Mucosa of rectum (tissue), 2 donors: ENCODE measurements around the gene TBX20.

Source experiments
- H3K27ac ChIP-seq, 2 donors: one replicate each; pipeline ENCODE4 v1.7.0; 2013; ENCODE audit warnings: inconsistent platforms in 2 of 2, low read depth in 2 of 2, low read length in 2 of 2
- H3K27me3 ChIP-seq, 2 donors: one replicate each; pipeline ENCODE4 v1.7.0; 2013; ENCODE audit warnings: low read length in 2 of 2; ENCODE audit not compliant: control insufficient read depth in 2 of 2, insufficient read depth in 2 of 2
- H3K36me3 ChIP-seq, 2 donors: one replicate each; pipeline ENCODE4 v1.7.0; 2013; ENCODE audit warnings: low read length in 2 of 2; ENCODE audit not compliant: control insufficient read depth in 2 of 2, insufficient read depth in 2 of 2
- H3K4me1 ChIP-seq, 2 donors: one replicate each; pipeline ENCODE4 v1.7.0; 2013; ENCODE audit warnings: low read length in 2 of 2, mild to moderate bottlenecking in 1 of 2; ENCODE audit not compliant: control insufficient read depth in 2 of 2, insufficient read depth in 2 of 2
- H3K4me3 ChIP-seq, 2 donors: one replicate each; pipeline ENCODE4 v1.7.0; 2013; ENCODE audit warnings: low read length in 2 of 2
- H3K9ac ChIP-seq, 2 donors: one replicate each; pipeline ENCODE4 v1.7.0; 2013; ENCODE audit warnings: low read length in 2 of 2, low read depth in 1 of 2, mild to moderate bottlenecking in 1 of 2
- H3K9me3 ChIP-seq, 2 donors: one replicate each; pipeline ENCODE4 v1.7.0; 2013; ENCODE audit warnings: low read length in 2 of 2; ENCODE audit not compliant: control insufficient read depth in 2 of 2
- donor health status: healthy.
- donor health status: Normal muscosa, but diverticular disease.

Gene TBX20, protein sequence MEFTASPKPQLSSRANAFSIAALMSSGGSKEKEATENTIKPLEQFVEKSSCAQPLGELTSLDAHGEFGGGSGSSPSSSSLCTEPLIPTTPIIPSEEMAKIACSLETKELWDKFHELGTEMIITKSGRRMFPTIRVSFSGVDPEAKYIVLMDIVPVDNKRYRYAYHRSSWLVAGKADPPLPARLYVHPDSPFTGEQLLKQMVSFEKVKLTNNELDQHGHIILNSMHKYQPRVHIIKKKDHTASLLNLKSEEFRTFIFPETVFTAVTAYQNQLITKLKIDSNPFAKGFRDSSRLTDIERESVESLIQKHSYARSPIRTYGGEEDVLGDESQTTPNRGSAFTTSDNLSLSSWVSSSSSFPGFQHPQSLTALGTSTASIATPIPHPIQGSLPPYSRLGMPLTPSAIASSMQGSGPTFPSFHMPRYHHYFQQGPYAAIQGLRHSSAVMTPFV

DNA sequence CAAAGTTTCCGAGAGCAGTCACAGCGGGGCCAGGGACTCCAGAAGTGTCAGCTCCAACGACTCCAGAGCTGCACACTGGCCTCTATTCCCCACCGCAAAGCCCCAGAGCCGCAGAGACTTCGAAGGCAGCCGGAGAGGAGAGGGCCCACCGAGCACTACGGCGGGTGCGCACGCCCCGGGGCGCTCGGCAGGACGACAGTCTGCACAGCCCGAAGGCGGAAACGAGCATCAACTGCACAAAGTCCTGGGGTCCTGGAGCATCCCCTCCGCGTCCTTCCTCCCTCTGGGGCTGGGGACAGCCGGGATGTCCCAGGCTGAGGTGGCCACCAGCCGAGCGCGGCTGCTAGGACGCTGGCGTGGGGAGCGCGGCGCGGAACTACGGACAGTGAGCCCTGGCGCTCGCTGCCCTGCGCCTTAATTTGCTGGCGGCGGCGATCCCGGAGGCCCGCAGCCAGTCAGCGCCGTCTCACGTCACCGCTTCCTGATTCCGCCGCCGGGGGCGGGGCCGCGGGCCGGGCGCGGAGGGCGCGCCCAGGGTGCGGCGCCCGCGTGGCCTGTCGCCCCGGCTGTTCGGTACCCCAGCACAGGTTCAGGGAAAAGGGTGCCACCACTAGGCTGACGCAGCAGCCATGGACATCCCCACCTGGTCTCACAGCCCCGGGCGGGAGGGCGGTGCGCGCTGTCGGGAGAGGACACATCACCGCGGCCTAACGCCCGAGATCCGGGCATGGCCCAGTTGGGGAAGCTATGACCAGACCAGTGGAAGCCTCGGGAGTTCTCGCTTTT lies at the start of gene TBX20:
TSS of gene TBX20 (minus strand) at position 391 of the 786 bp plus-strand sequence. CDS start 480 bp downstream, outside the sequence.
- H3K27ac ChIP-seq, result no peak within 1 kb of the TSS
- H3K36me3 ChIP-seq, result no peaks in the 10 kb centered on the region
- peaks cover 73 to 84% of the 10 kb centered on the region in 2 donors for H3K27me3 ChIP-seq
- H3K4me3 ChIP-seq, result peak within 1 kb of the TSS; percentile 61 to 67
- H3K9ac ChIP-seq, result peak within 1 kb of the TSS in 1 of 2 donors; percentile 58
- H3K9me3 ChIP-seq, result peaks cover 0 to under 1% of the 10 kb centered on the region in 2 donors
- H3K4me1 ChIP-seq, result peaks cover 3 to 7% of the 10 kb centered on the region in 2 donors

DNA sequence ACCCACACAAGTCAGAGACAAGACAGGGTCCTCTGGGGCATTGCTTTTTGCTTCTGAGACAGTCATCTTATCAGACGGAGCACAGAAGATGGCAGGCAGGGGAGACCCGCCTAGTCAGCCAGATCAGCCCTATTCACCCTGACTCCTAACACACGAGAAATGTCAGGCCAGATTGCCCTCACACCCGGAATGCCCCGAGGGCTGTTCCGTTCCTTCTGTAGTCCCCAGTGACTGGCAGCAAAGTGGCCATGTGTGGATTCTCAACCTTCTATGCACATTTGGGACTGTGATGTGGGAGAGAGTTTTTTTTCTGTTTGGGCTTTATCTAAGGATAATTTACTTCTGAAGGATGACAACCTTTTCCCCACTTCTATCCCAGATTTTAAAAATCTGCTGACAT lies 35.5 kb upstream of the TBX20 start:
- H3K36me3 ChIP-seq, result no peaks in the 10 kb centered on the region

DNA sequence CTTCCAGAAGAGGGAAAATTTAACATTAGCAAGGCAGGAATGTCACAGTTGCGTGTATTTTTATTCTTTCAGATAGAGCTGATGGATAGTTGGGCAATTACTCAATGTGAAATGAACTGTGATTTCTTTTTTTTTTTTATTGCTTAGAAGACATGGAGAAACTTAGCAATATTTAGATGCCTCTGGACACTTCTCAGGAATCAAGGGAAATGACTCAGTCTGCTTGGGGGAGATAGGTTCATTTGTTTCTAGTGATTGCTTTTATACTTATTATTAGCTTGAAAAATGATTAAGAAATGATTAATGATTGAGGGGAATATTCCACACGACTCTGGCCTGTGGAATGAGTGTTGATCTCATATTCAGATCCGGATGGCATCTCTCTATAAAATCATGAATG lies 33.1 kb upstream of the TBX20 start:
- Histone ChIP-seq H3K4me3 (no peak overlapping the region), H3K9ac (no peak overlapping the region), H3K27ac (no peak overlapping the region), H3K9me3 (no peaks in the 10 kb centered on the region), H3K4me1 (no peaks in the 10 kb centered on the region), H3K36me3 (no peaks in the 10 kb centered on the region), H3K27me3 (no peaks in the 10 kb centered on the region)

More for the DNA sequence above, 35.5 kb upstream of the TBX20 start:
- Histone ChIP-seq H3K4me1 (no peaks in the 10 kb centered on the region), H3K9me3 (no peaks in the 10 kb centered on the region), H3K4me3 (no peak overlapping the region), H3K27ac (no peak overlapping the region), H3K9ac (no peak overlapping the region), H3K27me3 (no peaks in the 10 kb centered on the region)

DNA sequence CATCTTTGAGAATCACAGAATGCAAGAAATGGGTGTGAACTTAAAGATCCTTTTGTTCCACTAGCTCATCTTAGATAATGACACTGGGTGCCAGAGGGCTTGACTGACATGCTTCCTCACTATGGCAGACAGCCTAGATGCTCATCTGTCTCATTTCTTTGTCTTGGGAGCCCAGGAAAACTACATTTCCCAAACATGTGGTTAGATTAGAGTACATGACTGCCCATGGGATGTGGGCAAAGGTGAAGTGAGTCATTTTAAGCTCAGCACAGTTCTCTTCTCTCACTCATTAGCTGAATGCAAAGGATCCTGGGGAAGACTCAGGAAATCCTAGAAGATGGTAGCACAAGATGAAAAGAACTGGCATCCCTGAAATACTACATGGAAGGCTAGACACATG lies 32.5 kb upstream of the TBX20 start:
- Histone ChIP-seq H3K9ac (no peak overlapping the region), H3K27me3 (no peaks in the 10 kb centered on the region), H3K4me1 (no peaks in the 10 kb centered on the region), H3K4me3 (no peak overlapping the region), H3K36me3 (no peaks in the 10 kb centered on the region), H3K9me3 (no peaks in the 10 kb centered on the region), H3K27ac (no peak overlapping the region)

DNA sequence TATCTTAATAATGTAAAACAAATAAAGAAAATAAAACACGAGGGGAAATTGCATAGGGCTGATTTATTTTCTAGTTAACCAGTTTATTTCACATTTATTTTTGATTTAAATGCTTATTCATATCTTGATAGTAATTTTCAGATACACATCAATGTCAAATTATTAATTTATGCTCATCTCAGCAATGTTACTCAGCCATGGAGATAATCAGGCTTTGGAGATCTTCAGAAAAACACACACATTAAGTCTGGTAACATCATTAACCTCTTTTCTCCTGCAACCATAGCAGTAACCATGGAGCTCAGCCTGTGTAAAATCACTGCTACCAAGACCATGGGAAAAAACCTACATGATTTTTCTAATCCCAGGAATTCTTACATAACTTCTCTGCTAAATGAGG lies 31.9 kb upstream of the TBX20 start:
- H3K27me3 ChIP-seq, result no peaks in the 10 kb centered on the region
- H3K9ac ChIP-seq, result no peak overlapping the region
- no peaks in the 10 kb centered on the region for H3K36me3 ChIP-seq
- no peaks in the 10 kb centered on the region for H3K9me3 ChIP-seq
- H3K4me3 ChIP-seq, result no peak overlapping the region
- no peaks in the 10 kb centered on the region for H3K4me1 ChIP-seq
- H3K27ac ChIP-seq, result no peak overlapping the region

DNA sequence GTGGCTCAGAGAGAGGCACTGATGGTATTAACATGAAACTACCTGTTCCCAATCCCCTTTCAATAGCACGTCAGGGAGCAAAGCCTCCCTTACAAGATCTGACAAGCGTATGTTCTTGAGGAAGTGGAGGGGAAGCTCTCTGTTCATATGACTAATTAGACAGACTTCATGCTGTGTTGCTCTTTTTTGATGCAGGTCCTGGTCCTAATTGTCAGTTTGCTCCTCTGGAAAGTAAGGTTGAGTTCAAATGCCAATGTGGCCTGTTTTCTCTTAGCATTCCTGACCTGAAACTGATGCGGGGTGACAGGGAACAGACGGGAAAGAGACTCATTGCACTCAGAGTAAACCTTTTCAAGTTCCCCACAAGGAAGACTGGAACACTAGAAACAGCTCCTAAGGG lies 27.0 kb upstream of the TBX20 start:
- no peaks in the 10 kb centered on the region for H3K36me3 ChIP-seq

DNA sequence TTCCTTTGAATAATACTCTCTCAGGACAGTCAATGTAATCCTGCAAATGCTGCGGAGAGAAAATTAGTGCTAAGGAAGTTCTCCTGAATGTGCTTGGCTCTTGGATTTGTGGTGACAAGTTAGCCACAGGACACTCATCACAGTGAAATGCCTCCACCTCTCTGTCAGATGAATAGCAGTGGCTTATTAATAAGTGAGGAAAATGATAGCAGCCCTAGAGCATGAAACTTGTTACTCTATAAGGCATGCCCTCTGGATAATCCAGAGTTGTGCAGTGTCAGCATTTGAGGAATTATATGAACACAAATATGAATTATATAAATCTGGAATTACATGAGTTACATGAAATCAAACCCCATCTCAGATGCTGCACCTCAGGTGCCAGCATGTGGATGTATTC lies 23.5 kb upstream of the TBX20 start:
- H3K36me3 ChIP-seq, result no peaks in the 10 kb centered on the region
- no peak overlapping the region for H3K27ac ChIP-seq

More for the DNA sequence above, 27.0 kb upstream of the TBX20 start:
- no peak overlapping the region for H3K9ac ChIP-seq
- H3K4me3 ChIP-seq, result no peak overlapping the region
- H3K9me3 ChIP-seq, result no peaks in the 10 kb centered on the region
- no peak overlapping the region for H3K27ac ChIP-seq
- no peaks in the 10 kb centered on the region for H3K4me1 ChIP-seq
- H3K27me3 ChIP-seq, result no peaks in the 10 kb centered on the region

DNA sequence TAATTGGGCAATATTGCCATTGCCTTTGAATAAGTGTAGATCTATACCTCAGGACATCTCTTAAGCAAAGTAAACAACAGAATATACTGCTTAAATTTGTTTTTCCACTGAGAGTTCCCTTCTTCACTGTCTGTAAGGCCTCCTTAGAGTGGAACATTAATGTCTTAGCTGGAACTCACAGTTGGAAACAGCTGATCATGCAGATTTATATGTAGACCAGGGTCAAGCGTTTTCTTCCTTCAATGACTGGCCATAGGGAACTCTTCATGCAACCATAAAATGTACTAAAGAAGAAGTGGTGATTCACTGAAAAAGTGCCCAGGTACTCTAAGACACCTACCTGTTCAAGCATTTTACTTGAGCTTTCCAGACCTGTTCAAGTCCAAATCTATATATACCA lies 18.3 kb upstream of the TBX20 start:
- H3K27ac ChIP-seq, result no peak overlapping the region
- H3K4me1 ChIP-seq, result no peaks in the 10 kb centered on the region
- H3K4me3 ChIP-seq, result no peak overlapping the region
- no peaks in the 10 kb centered on the region for H3K9me3 ChIP-seq
- no peaks in the 10 kb centered on the region for H3K27me3 ChIP-seq
- no peaks in the 10 kb centered on the region for H3K36me3 ChIP-seq
- no peak overlapping the region for H3K9ac ChIP-seq

More for the DNA sequence above, 23.5 kb upstream of the TBX20 start:
- H3K4me3 ChIP-seq, result no peak overlapping the region
- H3K9ac ChIP-seq, result no peak overlapping the region
- H3K27me3 ChIP-seq, result no peaks in the 10 kb centered on the region
- no peaks in the 10 kb centered on the region for H3K9me3 ChIP-seq
- H3K4me1 ChIP-seq, result no peaks in the 10 kb centered on the region

DNA sequence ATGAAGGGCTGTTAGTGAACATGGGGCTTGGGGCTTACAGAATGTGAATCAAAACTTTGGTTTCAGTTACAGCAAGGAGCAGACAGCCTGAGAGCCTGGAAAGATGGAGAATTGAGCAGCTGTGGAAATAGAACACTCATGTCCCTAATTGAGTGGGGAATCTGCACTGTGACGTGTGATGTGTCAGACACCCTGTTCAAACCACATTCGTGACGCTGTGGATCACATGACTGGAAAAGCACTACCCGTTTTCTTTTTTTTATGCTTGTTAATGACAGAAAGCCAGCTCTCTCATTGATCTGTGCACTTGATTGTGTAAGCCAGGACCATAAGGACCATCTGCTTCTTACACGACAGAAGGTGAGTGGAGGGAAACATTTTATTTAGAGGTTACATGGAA lies 15.1 kb upstream of the TBX20 start:
- no peak overlapping the region for H3K4me3 ChIP-seq
- no peak overlapping the region for H3K27ac ChIP-seq
- H3K36me3 ChIP-seq, result no peaks in the 10 kb centered on the region
- H3K9ac ChIP-seq, result no peak overlapping the region
- H3K4me1 ChIP-seq, result no peaks in the 10 kb centered on the region
- no peaks in the 10 kb centered on the region for H3K9me3 ChIP-seq
- peaks cover 0 to 2% of the 10 kb centered on the region in 2 donors for H3K27me3 ChIP-seq

DNA sequence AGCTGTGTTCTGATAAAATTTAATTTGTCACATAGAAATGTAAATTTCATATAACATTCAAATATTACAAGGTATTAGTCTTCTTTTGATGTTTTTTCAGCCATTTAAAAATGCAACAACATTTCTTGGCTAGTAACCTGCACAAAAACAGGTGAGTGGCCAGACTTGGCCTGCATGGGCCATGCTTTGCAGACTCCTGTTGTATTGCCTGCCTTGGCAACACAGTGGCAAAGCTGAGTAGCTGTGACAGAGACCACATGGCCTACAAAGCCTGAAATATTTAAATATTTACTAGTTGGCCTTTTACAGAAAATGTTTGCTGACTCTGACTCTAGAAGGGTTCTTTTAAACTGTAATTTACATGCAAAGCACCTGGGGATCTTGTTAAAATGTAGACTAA lies 13.5 kb upstream of the TBX20 start:
- Histone ChIP-seq H3K9me3 (no peaks in the 10 kb centered on the region), H3K27me3 (peaks cover 12 to 15% of the 10 kb centered on the region in 2 donors), H3K9ac (no peak overlapping the region), H3K4me1 (no peaks in the 10 kb centered on the region), H3K4me3 (no peak overlapping the region), H3K27ac (no peak overlapping the region), H3K36me3 (no peaks in the 10 kb centered on the region)
